Astrocyte of the spinal cord (primary cell): ENCODE data around the gene CLIP3.

Experiments used
- DNase-seq: peaks from one replicate; pipeline ENCODE4 v3.0.0; 2011; ENCODE audit warnings: low read depth, low spot score
- H3K4me3 ChIP-seq: 2 replicates; pipeline ENCODE4 v1.5.1; 2011; ENCODE audit warnings: low read depth, mild to moderate bottlenecking, low read length, moderate library complexity
- CTCF ChIP-seq: IDR thresholded peaks from 2 replicates; pipeline ENCODE4 v1.5.1; 2012; ENCODE audit warnings: low read depth, mild to moderate bottlenecking, low read length, inconsistent platforms
- in situ Hi-C: cut with HindIII; loops from 2 replicates; pipeline ENCODE4 v1.10.0; 2017; ENCODE audit warnings: low sequenced_read_pairs

Gene CLIP3

GRCh38 chr19:36008336-36008978, 24.2 kb downstream of the CLIP3 start, which contains the start of gene SYNE4:
Gene SYNE4, minus strand, starts transcription at chr19:36008813. Its CDS starts 132 bp downstream, at chr19:36008681.
- no peak for TF ChIP-seq CTCF
- DNase-seq: no peak
- in situ Hi-C loops: no loop called here
- peak within 1 kb of the TSS; percentile 34 for H3K4me3 ChIP-seq

- no peak for TF ChIP-seq CTCF
- H3K4me3 ChIP-seq: no peak overlapping the region
- no peak for DNase-seq
- in situ Hi-C loops: no loop called here
Observed at GRCh38 chr19:36006955-36007354, 25.7 kb downstream of the CLIP3 start.

- no peak for TF ChIP-seq CTCF
- no peak for DNase-seq
- no peak overlapping the region for H3K4me3 ChIP-seq
- in situ Hi-C loops: no loop called here
Observed at GRCh38 chr19:36003284-36003683, 29.4 kb downstream of the CLIP3 start.

- in situ Hi-C loops: no loop called here
- H3K4me3 ChIP-seq: no peak overlapping the region
- TF ChIP-seq CTCF: no peak
- DNase-seq: no peak
Observed at GRCh38 chr19:36001605-36002004, 31.1 kb downstream of the CLIP3 start.

- in situ Hi-C loops: no loop called here
- no peak for DNase-seq
- no peak for TF ChIP-seq CTCF
- no peak overlapping the region for H3K4me3 ChIP-seq
Observed at GRCh38 chr19:35996777-35997176, 35.9 kb downstream of the CLIP3 start.

GRCh38 chr19:35995048-35995993, 37.4 kb downstream of the CLIP3 start, which contains the start of gene SDHAF1:
Gene SDHAF1, plus strand, starts transcription at chr19:35995188. Its CDS starts 87 bp downstream, at chr19:35995275.
- TF ChIP-seq CTCF: no peak
- peak within 1 kb of the TSS; percentile 71 for H3K4me3 ChIP-seq
- DNase-seq: peak; percentile 93
- in situ Hi-C loops: no loop called here
